K562 (cell line): ENCODE measurements around the gene NHLRC2.

Experiments
- CHAMP1 ChIP-seq: fragments of 450-650 bp; IDR thresholded peaks from 2 replicates; pipeline ENCODE4 v1.6.1; 2016; ENCODE audit warnings: mild to moderate bottlenecking
- CTCF ChIP-seq, 3 experiments: IDR thresholded peaks in 2 of 3; conservative IDR thresholded peaks in 1 of 3; 2 replicates each; pipeline ENCODE4 v1.5.1; 2011 to 2012; ENCODE audit warnings: low read length in 3 of 3, mild to moderate bottlenecking in 3 of 3, control low read depth in 2 of 3, improper control_type of control experiment in 1 of 3, inconsistent platforms in 1 of 3, low read depth in 1 of 3, mixed read lengths in 1 of 3, moderate library complexity in 1 of 3; ENCODE audit not compliant: insufficient read depth in 2 of 3
- EP300 ChIP-seq: IDR thresholded peaks from 2 replicates; pipeline ENCODE4 v1.6.1; 2012; ENCODE audit warnings: low read length, improper control_type of control experiment
- FUS ChIP-seq: fragments of 200-400 bp; formaldehyde crosslinking; optimal IDR thresholded peaks from 2 replicates; pipeline ENCODE3; 2017; ENCODE audit warnings: low read depth, low read length
- HCFC1 ChIP-seq: IDR thresholded peaks from 2 replicates; pipeline ENCODE4 v1.6.1; 2012; ENCODE audit warnings: low read depth, low read length, improper control_type of control experiment
- HDAC2 ChIP-seq: fragments of 450-650 bp; IDR thresholded peaks from 2 replicates; pipeline ENCODE4 v1.6.1; 2016; ENCODE audit warnings: mild to moderate bottlenecking
- PML ChIP-seq: IDR thresholded peaks from 2 replicates; pipeline ENCODE4 v1.6.1; 2012; ENCODE audit warnings: low read length, inconsistent platforms
- SREBF2 ChIP-seq: sonication (generic); formaldehyde crosslinking; IDR thresholded peaks from 2 replicates; pipeline ENCODE4 v1.4.0; 2020; ENCODE audit warnings: mild to moderate bottlenecking, missing genetic modification reagents
- TBL1XR1 ChIP-seq, 2 experiments: IDR thresholded peaks; 2 replicates each; pipeline ENCODE4 v1.6.1; 2012; ENCODE audit warnings: improper control_type of control experiment in 2 of 2, low read length in 2 of 2, mild to moderate bottlenecking in 1 of 2
- TSHZ1 ChIP-seq: fragments of 250-450 bp; sonication (Bioruptor Pico); IDR thresholded peaks from 2 replicates; pipeline ENCODE4 v1.4.0; 2020; ENCODE audit warnings: mild to moderate bottlenecking, moderate library complexity
- ZBTB49 ChIP-seq: sonication (generic); formaldehyde crosslinking; IDR thresholded peaks from 2 replicates; pipeline ENCODE4 v1.8.0; 2022; ENCODE audit warnings: missing genetic modification reagents, mild to moderate bottlenecking, borderline replicate concordance
- ZC3H8 ChIP-seq: fragments of 450-650 bp; IDR thresholded peaks from 2 replicates; pipeline ENCODE4 v1.6.1; 2017
- ZNF175 ChIP-seq: fragments of 200-800 bp; sonication (Bioruptor generic); IDR thresholded peaks from 2 replicates; pipeline ENCODE4 v1.6.1; 2016; ENCODE audit warnings: low read depth, mild to moderate bottlenecking, missing genetic modification characterization, missing compliant biosample characterization
- ZNF274 ChIP-seq: IDR thresholded peaks from 2 replicates; pipeline ENCODE4 v1.6.1; 2011; ENCODE audit warnings: low read depth, mild to moderate bottlenecking, low read length, moderate library complexity, borderline replicate concordance

GRCh38 chr10:113922787-113923570 lies 68.5 kb downstream of the NHLRC2 start:
- no peak for TF ChIP-seq HCFC1
- TF ChIP-seq EP300: no peak
- TF ChIP-seq ZBTB49 (CRISPR knock-in tag): no peak
- no peak for TF ChIP-seq SREBF2 (CRISPR knock-in tag)
- TF ChIP-seq CHAMP1: no peak
- TF ChIP-seq CTCF (IDR thresholded peaks at IDR 0.05 in 2 of 3, conservative IDR thresholded peaks at IDR 0.05 in 1 of 3; ENCODE audit: insufficient read depth in 2 of 3, low read depth in 1 of 3, low read length in 3 of 3): peak in 1 of 3 experiments; percentile 21; a peak in 2 of 6 replicates
- TF ChIP-seq HDAC2: no peak
- no peak for TF ChIP-seq FUS
- TF ChIP-seq TBL1XR1 (IDR thresholded peaks at IDR 0.05; ENCODE audit: low read length in 2 of 2): no peak
- TF ChIP-seq ZC3H8: no peak
- TF ChIP-seq PML: no peak
- no peak for TF ChIP-seq ZNF274
- no peak for TF ChIP-seq TSHZ1
- TF ChIP-seq ZNF175 (CRISPR knock-in tag): no peak
